GM21723 (cell line): ENCODE results near the gene ACTL7B.
"Not testable (repeated sequence)": the region's sequence is repeated elsewhere in the genome, so short reads cannot be mapped to it uniquely, and the experiment has no call there.

ENCODE experiments used
- ATAC-seq: cut with Tn5 transposase; IDR thresholded peaks from one replicate; pipeline ENCODE4 v1.9.1; 2021; ENCODE audit warnings: mild to moderate bottlenecking, moderate library complexity; ENCODE audit not compliant: unreplicated experiment

Gene ACTL7B

GRCh38 chr9:108855888-108856287 lies at the start of gene ACTL7B:
ACTL7B (minus strand) TSS chr9:108855986; CDS start chr9:108855930, 56 bp downstream.
- ATAC-seq: no peak

GRCh38 chr9:108905494-108905893 lies 49.7 kb upstream of the ACTL7B start:
- ATAC-seq: no peak

- ATAC-seq: no peak
These were observed 48.4 kb upstream of the ACTL7B start for GRCh38 chr9:108904161-108904560.

- ATAC-seq: no peak
These were observed 47.8 kb upstream of the ACTL7B start for GRCh38 chr9:108903420-108904103.

GRCh38 chr9:108900176-108900575 lies 44.4 kb upstream of the ACTL7B start:
- ATAC-seq: no peak

GRCh38 chr9:108899023-108899695 lies 43.4 kb upstream of the ACTL7B start:
- not testable (repeated sequence) for ATAC-seq

- ATAC-seq: no peak
These were observed 41.7 kb upstream of the ACTL7B start for GRCh38 chr9:108897324-108898096.

GRCh38 chr9:108894225-108894997 lies 38.6 kb upstream of the ACTL7B start:
- ATAC-seq: no peak

GRCh38 chr9:108889649-108890067 lies 33.9 kb upstream of the ACTL7B start:
- ATAC-seq: no peak

- ATAC-seq: not testable (repeated sequence)
These were observed 30.9 kb upstream of the ACTL7B start for GRCh38 chr9:108886594-108887271.

- ATAC-seq: peak; percentile 98
These were observed 30.0 kb upstream of the ACTL7B start for GRCh38 chr9:108885643-108886348.

GRCh38 chr9:108884701-108885100 lies 28.9 kb upstream of the ACTL7B start:
- ATAC-seq: no peak

GRCh38 chr9:108883085-108883484 lies 27.3 kb upstream of the ACTL7B start:
- no peak for ATAC-seq

GRCh38 chr9:108882052-108882888 lies 26.5 kb upstream of the ACTL7B start:
- no peak for ATAC-seq

- ATAC-seq: no peak
These were observed 25.0 kb upstream of the ACTL7B start for GRCh38 chr9:108880738-108881316.

GRCh38 chr9:108877524-108877923 lies 21.7 kb upstream of the ACTL7B start:
- no peak for ATAC-seq

- no peak for ATAC-seq
These were observed 20.6 kb upstream of the ACTL7B start for GRCh38 chr9:108876425-108876824.

- no peak for ATAC-seq
These were observed 18.4 kb upstream of the ACTL7B start for GRCh38 chr9:108874058-108874788.
